GM19238 (cell line): ENCODE data around the gene SPTLC3.

Experiments used
- DNase-seq: peaks from one replicate; pipeline ENCODE4 v3.0.0; 2011; ENCODE audit warnings: low spot score; ENCODE audit not compliant: insufficient read length

SPTLC3 gene

DNA sequence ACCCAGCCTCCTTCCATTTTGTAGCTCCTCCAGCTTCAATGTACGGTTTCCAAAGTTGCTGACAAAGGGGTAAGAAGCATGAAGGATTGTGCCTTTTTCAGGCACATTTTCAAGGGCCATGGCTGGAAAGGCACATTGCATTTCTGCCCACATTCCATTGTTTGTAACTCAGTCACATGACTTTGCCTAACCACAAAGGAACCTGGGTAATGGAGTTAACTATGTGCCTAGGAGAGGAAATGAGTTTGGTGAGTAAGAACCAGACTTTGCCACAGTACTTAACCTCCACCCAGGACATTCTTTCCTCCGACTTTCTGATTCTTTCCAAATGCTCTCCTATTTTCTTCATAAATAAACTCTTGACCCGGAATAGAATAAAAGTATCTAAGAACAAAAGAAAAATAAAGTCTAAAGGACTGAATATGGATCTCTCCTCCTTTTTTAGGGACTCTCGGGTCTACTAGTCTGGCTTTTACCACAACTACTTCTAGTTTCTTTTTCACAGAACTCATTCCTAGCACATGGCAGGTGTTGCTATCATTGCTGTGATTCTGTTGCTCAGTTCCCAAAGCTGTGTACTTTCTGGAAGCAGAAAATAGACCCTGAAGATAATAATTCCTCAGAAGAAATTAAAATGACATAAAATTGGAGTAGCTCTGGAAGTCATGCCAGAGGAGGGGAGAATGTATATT, 130.8 kb downstream of the SPTLC3 start:
- no peak for DNase-seq

DNA sequence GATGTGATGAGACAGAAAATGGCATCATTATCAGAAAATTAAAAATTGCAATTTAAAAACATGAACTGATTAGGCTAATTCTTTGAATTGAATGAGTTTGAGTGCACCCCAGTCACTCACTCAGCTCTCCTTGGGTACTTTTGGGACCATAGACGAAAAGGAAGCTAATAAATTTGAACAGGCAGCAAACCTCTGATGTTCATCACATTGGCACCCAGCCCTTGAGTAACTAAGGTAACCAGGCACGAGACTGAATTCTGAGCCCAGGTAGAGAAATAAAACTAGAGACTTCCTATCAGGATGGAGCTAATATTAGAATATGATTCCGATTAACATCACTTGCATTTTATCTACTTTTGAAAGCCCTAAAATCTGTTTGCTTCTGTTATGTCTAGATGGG, 131.4 kb downstream of the SPTLC3 start:
- no peak for DNase-seq

DNA sequence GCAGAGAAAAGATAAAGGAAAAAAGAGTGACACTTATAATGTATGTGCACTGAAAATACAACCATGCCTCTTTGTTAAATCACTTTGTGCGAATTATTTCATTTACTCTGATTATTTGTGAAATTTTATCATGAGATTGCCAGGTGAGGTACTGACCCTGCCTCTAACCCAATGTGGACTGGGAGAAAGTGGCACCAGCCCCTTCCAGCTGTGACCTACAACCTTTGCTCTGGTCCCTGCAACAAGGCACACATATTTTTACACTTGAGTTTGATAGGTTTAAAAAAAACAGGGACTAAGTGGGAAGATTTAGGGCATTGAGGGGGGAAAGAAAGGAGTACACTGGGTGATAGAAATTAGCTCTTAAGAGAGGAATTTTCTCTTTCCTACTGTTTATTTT, 132.0 kb downstream of the SPTLC3 start:
- no peak for DNase-seq

DNA sequence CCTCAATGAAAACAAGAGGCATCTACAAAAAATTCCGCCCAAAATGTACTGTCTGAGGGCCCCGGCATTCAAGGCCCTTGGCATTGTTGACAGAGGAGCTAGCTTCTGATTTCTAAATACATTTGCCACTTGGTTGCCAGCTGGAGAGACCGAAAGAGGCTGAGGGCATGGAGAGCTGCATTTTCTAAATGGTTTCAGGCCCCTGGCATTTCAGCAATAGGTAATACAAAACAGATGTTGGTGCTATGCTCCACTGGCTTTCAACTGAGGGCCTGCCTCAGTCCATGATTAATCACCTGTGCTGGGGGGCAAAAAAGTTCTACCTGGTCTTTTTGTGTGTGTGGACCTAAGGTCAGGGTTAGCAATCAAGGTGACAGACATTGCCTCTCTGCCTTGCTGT, 132.8 kb downstream of the SPTLC3 start:
- no peak for DNase-seq

DNA sequence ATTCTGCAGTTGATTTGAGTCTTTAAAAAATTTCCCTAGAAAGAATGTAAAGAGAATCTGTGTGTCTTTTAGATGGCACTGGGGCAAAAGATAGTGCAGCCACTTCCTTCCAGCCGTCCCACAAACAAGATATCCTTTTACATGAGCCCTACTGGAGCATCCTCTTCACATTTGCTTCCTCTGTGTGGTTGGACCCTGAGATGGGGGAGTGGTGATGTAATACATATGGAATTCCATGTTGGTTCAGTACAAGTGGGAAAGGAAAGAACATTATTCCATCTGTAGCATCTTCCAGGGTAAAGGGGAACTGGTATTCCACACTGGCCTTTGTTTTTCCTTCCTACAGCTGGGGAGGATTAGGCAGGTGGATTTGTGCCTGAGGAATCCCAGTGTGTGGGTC, 133.4 kb downstream of the SPTLC3 start:
- no peak for DNase-seq

DNA sequence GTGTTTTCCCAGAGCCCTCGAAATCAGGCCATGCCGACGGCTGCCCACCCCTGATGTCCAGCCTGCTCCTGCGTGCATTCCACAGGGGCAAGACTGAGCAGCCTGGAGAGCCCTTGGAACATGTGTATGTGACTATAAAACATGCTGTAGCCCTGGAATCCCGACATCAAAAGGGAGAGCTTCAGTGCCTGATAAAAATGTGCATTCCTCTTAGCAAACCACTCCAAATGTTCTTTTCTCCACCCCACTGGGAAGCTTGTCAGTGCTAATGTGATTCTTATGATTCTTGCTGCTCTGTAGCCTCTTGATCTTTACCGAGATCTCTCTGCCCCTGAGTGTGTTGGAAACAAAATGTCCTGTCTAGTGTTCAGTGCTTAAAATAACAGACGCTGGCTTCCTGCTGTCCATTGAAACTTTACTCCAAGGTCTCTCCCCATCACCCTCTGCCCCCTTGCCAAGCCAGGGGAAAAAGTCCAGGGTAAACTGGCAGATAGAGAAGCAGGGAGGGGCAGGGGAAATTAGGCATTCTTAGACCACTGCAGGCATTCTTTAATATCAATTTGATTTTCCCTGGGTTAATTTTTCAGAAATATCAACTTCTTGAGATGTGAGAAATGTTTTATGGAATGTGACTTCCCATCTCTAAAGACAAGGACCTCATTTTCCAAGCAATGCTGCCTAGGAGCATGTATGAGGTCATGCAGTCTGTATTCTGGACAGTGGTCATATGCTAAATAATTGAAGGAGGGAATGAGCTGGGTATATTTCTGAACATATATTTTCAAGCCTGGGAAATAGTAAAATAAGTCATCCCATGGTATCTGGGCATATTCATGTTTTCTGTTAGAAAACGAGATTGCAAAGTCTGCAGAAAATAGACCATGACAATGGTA, 138.5 kb downstream of the SPTLC3 start:
- DNase-seq, result no peak

DNA sequence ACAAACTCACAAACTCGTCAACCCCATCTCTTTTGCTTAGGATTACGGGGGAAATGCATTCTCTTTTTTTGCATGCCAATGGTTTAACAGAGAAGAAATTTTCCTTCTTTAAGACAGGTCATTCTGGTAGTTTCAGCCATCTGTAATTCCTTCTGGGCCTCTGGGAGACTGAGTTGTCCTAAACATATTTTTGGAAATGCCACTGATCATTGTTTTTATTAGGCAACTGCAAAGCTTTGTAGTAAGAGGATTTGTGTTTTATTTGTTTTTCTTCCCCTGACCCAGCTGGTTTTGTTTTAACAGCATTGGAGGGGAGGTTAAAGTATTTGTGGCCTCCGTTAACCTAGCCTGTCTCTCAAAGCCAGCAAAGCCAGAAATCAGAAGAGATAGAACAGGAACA, 139.2 kb downstream of the SPTLC3 start:
- DNase-seq, result no peak

DNA sequence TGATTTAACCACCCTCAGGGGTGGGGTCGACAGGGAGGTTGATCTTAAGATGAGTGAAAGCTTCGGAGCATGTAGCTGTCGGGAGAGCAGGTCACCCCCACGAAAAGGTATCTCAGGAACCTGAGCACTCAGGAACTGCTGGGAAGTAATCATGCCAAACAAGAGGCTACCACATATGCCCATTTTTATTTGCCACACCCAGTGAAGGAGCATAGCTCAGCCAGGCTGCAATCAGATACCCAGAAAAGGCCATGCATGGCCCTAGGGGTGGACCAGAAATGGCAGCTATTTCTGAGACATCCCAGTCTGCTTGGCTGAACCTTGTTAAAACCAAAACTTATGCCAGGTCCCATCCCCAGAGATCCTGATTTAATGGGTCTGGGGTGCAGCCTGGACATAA, 139.6 kb downstream of the SPTLC3 start:
- DNase-seq, result no peak

DNA sequence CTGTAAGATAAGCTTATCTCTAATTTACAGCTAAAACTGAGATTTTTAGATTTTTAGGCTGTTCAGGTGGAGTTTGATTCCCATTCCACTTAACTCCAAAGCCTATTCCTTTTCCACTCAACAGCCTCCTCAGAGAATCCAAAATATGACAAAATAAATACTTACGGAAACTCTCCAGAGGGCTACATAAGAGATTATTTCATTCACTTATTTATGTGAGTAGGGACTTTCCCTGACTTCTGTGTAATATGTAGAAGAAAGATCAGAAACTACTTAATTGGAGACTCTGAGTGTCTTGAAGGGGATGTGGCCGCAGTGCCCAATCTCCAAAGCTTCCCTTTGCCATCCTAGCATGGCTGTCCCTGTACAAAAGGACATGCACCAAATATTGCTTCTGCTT, 140.2 kb downstream of the SPTLC3 start:
- DNase-seq, result no peak

DNA sequence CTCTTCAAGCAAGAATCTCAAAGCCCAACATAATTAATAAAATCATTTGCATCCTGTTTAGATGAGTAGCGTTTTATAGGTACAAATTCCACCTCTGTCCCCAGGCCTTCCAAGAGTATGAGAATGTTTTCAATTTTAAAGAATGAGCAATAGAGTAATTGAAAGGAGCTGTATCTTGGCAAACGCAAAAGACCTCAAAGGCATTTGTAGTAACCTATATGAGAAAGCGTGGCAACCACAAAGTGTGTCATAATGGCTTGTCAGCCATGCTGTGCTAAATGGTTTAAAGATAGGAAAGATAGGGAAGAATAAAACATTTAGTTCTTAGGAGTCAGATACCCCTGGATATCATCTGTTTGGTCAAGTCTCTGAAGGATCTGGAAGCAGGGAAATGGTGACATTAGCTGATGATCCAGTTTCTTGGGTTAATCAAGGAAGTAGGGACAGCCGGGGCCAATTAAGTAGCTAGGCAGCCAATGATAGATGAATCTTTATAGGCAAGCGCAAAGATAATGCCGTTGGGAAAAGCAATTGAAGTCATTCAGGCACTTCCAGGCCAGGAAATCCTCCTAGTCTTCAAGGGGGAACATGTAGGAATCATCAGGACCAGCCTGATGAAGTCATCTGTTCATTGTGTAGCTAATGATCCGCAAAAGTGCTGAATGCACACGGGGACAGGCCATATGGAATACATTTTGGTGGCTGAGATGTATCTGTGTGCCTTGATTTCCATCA, 140.8 kb downstream of the SPTLC3 start:
- no peak for DNase-seq

DNA sequence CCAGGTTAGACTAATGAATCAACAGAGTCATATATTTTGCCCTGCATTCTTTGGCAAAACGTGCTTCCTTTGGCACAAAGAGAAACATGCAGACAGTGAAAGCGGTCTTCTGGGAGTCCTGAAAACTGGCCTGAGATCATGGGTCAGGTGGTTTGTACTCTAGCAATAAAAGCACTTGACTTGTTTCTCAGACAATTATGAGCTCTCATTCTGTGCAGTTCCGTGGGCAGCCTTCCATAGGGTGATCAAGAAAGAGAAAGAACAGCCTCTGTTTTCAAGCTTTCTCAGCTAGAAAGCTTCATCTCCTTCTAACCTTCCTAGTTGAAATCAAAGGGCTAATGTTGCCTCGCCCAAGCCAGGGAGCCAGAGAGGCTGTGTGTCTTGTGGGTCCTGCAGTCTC, 149.6 kb downstream of the SPTLC3 start:
- DNase-seq, result no peak

DNA sequence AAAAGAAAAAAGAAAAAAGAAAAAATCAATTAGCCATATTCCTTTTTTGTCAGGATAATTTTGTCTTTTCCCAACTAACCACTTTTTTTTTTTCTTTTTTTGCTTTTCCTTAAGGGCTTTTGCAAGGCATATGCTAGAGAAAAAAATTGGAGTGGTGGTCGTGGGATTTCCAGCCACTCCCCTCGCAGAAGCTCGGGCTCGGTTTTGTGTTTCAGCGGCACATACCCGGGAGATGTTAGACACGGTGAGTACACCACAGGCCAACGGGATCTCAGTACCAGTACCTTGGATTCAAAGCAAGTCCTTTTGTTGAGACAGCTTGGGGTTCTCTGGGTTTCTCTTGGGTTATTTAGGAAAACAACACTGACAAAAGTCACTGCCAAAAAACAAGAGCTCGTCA, 151.1 kb downstream of the SPTLC3 start:
- DNase-seq, result no peak

DNA sequence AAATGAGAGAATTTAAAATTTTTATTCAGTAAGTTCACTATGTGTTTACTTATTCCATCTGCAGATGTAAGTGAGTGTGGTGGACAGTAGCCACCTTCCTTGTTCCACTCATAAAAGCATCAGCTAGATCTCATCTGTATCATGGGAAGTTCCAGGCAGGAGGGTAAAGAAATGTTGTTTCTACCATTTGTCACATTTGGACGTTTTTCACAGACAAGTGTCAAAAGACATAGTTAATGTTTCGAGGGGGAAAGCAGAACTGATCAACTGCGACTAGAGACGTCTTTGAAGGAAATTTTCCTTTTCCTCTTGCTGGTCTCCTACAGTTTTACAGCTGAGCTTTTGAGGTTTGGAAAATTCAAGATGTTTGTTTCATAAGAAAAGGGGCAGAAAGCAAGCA, 156.4 kb downstream of the SPTLC3 start:
- DNase-seq, result no peak

DNA sequence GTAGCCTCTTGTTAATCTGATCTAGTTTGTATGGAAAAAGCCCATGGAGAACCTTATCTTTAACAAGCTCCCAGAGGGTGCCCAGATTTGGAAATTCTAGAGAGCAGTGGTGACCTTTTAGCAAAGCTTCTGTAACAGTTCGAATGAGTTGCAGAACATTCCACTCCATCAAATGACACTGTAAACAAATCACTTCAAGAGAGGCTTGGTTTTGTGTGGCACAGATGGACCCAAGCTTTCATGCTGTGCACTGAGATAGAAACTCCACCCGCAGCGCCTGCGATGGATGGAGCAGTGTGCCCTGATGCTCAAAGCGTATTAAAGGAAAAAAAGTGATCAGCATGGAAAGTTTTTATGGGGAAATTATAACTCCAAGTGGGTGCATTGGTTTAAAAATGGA, 157.2 kb downstream of the SPTLC3 start:
- no peak for DNase-seq

DNA sequence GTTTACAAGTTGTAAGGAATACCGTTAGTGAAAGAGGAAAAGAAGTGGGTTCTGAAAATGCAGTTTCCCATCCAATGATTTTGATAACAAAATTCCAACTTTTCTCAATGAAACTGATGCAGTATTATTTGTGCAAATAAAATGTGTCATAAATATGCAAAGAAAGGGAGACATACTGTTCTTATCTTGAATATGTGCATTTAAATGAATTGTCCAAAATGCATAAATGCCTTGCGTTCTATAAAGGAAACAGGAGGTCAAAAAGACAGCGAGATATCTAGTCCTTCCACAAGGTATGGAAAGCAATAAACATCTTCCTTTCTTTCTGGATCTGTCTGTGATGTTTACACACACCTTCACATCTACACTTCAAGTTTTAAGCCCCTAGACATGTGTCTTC, 157.7 kb downstream of the SPTLC3 start:
- DNase-seq, result no peak

DNA sequence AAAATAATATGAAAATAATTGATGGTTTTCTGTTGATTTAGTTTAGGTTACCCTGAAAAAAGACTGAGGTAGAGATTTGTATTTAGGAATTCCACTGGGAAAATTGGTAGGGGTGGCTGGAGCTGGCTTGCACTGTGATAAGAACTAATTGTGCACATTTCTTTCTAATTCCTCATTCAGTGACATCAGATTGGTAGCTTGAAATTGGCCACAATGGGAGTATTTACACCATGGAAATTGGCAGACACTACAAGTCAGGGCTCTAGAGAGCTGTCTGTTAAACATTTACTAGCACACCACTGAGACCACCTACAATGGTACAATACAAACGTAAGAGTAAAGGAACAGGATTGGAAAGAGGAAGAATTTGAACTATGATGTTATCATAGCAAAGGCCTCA, 160.3 kb downstream of the SPTLC3 start:
- no peak for DNase-seq

DNA sequence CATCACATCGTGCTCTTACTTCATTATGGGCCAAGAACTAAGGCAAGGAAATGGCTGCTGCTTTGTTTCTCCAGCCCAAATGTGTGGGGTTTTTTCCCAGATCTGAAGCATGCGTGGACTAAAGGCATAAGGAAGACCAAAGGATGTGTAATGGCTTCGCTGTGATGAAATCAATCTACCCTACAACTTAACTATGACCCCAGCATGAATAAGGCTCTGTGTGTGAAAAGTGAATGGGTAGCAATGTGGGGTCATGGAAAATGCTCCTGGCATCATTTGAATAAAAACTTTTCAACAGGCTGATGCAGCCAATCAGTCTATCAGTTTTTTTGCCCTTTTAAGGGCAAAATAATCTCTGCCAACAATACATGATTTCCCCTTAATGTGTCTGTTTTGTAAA, 162.0 kb downstream of the SPTLC3 start:
- no peak for DNase-seq

DNA sequence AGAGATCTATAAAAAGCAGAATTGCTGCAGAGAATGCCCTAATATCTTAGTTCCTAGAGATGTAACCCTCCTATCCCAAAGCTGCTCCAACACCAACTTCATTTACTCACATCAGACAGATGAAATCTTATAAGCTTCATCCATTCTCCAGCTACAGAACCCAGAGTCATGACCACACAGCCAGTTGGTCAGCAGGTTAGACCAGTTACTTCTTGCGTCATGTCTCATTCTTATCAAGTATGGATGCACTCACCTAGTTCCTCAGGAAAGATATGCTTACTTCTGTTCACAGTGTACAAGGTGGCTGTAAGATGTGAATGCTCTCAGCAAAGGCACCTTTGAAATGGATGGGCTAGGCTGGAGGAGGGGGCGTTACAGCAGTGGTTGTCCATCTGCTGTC, 164.4 kb downstream of the SPTLC3 start:
- no peak for DNase-seq

DNA sequence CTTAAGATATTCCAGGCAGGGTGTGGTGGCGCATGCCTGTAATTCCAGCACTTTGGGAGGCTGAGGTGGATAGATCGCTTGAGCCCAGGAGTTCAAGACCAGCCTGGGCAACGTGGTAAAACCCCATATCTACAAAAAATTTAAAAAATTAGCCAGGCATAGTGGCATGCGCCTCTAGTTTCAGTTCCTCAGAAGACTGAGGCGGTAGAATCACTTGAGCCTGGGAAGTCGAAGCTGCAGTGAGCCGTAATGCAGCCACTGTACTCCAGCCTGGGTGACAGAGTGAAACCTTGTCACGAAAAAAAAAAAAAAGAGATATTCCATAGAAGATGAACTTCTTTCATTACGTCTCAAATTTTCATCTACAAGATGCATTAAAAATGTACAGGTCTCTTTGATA, 165.6 kb downstream of the SPTLC3 start:
- no peak for DNase-seq

DNA sequence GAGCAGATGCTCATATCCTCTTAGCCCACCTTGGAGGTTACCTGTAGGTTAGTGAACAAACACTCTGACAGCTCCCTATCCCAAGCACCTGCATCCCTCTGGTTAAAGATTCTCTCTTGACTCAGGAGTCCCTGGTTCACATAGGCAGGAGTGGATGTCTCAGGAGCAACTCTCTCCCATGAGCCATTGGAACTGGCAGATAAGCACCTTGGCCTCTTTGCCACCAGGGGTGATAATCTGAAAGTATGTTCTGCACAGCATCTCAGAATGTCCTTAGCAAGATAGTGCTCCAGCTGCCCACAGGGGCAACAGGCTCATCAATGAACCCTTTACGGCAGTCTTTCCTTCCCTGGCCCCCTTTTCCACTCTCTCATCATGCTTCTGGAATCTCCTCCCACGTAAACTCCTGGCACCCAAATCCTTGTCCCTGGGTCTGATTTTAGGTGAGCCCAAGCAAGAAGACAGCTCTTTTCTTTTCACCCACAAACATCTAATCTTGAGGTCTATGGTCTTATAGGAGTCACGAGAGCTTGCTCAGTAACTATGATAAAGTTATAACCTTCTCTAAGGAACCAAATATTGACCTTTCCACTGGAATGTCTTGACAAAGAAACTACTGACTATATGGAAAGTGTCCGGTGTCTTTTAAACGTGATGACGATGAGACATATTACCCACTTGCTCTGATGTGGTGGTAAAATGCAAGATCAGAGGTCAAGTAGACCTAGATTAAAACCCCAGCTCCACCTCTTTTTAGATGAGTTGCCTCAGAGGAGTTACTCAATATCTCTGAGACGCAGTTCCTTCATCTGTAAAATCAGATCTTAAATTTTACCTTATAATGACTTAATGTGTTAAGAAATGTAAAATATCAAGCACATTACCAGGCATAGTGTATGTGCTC, 172.5 kb downstream of the SPTLC3 start:
- no peak for DNase-seq

DNA sequence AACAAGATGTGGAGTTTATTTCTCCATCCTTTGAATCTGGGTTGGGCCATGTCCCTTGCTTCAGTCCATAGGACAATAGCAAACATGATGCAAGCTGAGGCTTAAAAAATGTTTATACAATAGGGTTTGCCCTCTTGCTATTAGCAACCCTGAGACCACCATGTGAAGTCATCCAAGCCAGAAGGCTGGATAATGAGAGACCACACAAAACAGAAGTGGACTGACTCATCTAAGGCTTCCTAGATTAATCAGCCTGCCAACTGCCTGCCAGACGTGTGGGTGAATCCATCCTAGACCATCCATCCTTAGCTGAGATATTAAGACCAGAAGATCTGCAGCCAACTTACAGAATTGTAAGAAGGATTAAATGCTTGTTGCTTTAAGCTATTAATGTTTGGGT, 174.2 kb downstream of the SPTLC3 start:
- no peak for DNase-seq
